GM23248 (cell line): Measurements from ENCODE around the gene RAB12. TPM values are rescaled to one million over a fixed set of nuclear protein-coding genes. Genes with fewer than 3 reads are reported as not detected.
"Not testable (repeated sequence)": the region's sequence is repeated elsewhere in the genome, so short reads cannot be mapped to it uniquely, and the experiment has no call there.

Experiments
- DNase-seq: peaks from one replicate; pipeline ENCODE4 v3.0.0-alpha.2; 2015
- H2AFZ ChIP-seq: fragments of 200-600 bp; sonication (generic); 2 replicates; pipeline ENCODE4 v1.6.1; 2016; ENCODE audit warnings: antibody characterized with exemption
- H3F3A ChIP-seq: fragments of 200-600 bp; sonication (generic); 2 replicates; pipeline ENCODE4 v1.6.1; 2016; ENCODE audit warnings: mild to moderate bottlenecking, antibody characterized with exemption, mixed run types; ENCODE audit not compliant: insufficient read depth
- H3K27ac ChIP-seq: fragments of 200-600 bp; sonication (generic); 2 replicates; pipeline ENCODE4 v1.5.1; 2016; ENCODE audit warnings: mild to moderate bottlenecking
- H3K27me3 ChIP-seq: fragments of 200-600 bp; sonication (generic); replicated peaks from 2 replicates; pipeline ENCODE4 v1.6.1; 2016; ENCODE audit warnings: mild to moderate bottlenecking; ENCODE audit not compliant: insufficient read depth
- H3K36me3 ChIP-seq: fragments of 200-600 bp; sonication (generic); 2 replicates; pipeline ENCODE4 v1.6.1; 2016; ENCODE audit warnings: low read depth, mild to moderate bottlenecking
- H3K4me1 ChIP-seq: fragments of 200-600 bp; sonication (generic); 2 replicates; pipeline ENCODE4 v1.6.1; 2016; ENCODE audit warnings: mild to moderate bottlenecking; ENCODE audit not compliant: insufficient read depth
- H3K4me2 ChIP-seq: fragments of 200-600 bp; sonication (generic); one replicate; pipeline ENCODE4 v1.6.1; 2016; ENCODE audit warnings: mild to moderate bottlenecking; ENCODE audit not compliant: unreplicated experiment
- H3K4me3 ChIP-seq: fragments of 200-600 bp; sonication (generic); 2 replicates; pipeline ENCODE4 v1.5.1; 2016; ENCODE audit warnings: mild to moderate bottlenecking
- H3K79me2 ChIP-seq: fragments of 200-600 bp; sonication (generic); 2 replicates; pipeline ENCODE4 v1.6.1; 2016; ENCODE audit warnings: mild to moderate bottlenecking; ENCODE audit not compliant: insufficient read depth
- H3K9ac ChIP-seq: fragments of 200-600 bp; sonication (generic); 2 replicates; pipeline ENCODE4 v1.6.1; 2016; ENCODE audit warnings: mild to moderate bottlenecking
- H3K9me2 ChIP-seq: fragments of 200-600 bp; sonication (generic); 2 replicates; pipeline ENCODE4 v1.6.1; 2016; ENCODE audit warnings: mixed run types, mild to moderate bottlenecking, moderate library complexity; ENCODE audit not compliant: insufficient read depth
- H3K9me3 ChIP-seq: fragments of 200-600 bp; sonication (generic); one replicate; pipeline ENCODE4 v1.6.1; 2017; ENCODE audit warnings: low read depth
- H4K20me1 ChIP-seq: fragments of 200-600 bp; sonication (generic); 2 replicates; pipeline ENCODE4 v1.6.0; 2016; ENCODE audit not compliant: insufficient read depth
- EZH2 ChIP-seq: fragments of 200-600 bp; sonication (generic); IDR thresholded peaks from 2 replicates; pipeline ENCODE4 v1.6.1; 2018; ENCODE audit warnings: antibody characterized with exemption, mild to moderate bottlenecking; ENCODE audit not compliant: insufficient read depth, poor library complexity, severe bottlenecking
- EZH2phosphoT487 ChIP-seq: fragments of 200-600 bp; sonication (generic); IDR thresholded peaks from 2 replicates; pipeline ENCODE4 v1.6.1; 2018; ENCODE audit warnings: antibody characterized with exemption, moderate library complexity, mild to moderate bottlenecking, low read depth; ENCODE audit not compliant: insufficient read depth
- WGBS, 2 experiments: methylation state at CpG; one replicate each; pipeline ENCODE4 v1.1.6; 2015 to 2017; ENCODE audit warnings: low lambda C conversion rate in 2 of 2, low coverage in 1 of 2; ENCODE audit errors: missing lambda C conversion rate in 2 of 2; 5-methylcytosine and 5-hydroxymethylcytosine counted together
- in situ Hi-C: fragments of 300-500 bp; cut with MboI; formaldehyde crosslinking; loops from 2 replicates; pipeline ENCODE4 v1.15.0; 2020
- polyA plus RNA-seq: library from polyadenylated mRNA; unstranded; fragments of >200 nt; fragmentation: Nextera tagmentation; extraction: Ambion mirVana; gene quantifications from 2 replicates; pipeline ENCODE4 v1.2.1, GENCODE V29; 2016
- total RNA-seq: library from RNA; depleted of rRNA; stranded (reverse); fragments of >200 nt; shearing (Covaris generic); gene quantifications from 2 replicates; pipeline ENCODE4 v1.2.3, GENCODE V29; 2014

Gene RAB12
- total and polyA plus RNA-seq, 2 experiments from 2014 or later = 4.1 to 73.8 TPM

DNA sequence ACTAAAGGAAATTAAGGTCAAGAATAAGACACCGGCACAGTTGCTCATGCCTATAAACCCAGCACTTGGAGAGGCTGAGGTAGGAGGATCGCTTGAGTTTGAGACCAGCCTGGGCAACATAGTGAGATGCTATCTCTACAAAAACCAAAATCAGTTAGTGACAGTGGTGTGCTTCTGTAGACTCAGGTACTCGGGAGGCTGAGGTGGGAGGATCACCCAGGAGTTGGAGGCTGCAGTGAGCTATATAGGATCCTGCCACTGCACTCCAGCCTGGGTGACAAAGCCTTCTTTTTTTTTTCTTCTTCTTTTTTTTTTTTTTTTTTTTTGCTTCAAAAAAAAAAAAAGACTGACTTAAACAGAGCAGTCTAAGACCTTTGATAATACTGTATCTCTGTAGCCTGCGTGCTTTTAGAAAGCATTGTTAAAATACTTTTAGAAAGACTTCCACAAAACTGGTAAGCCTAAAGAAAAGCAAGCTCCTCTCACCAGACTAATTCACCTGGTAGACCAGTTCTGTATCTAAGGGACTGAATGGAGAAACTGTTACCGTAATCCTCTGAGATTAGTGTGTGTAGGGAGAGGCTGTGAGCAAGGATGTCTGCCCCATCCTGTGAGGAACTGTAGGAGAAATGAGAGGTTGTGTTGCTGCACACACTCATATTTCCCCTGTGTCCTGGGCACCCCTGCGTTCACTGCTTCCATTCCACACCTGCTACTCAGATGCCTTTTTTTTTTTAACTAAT lies 10.8 kb downstream of the RAB12 start:
- no peak overlapping the region for H2AFZ ChIP-seq
- peaks cover 23% of the 10 kb centered on the region for H3F3A ChIP-seq
- H3K4me2 ChIP-seq = no peak overlapping the region
- H4K20me1 ChIP-seq = peaks cover 12% of the 10 kb centered on the region; the same call in 1 of the 2 replicates
- H3K9me3 ChIP-seq = no peaks in the 10 kb centered on the region
- no peak for TF ChIP-seq EZH2phosphoT487
- TF ChIP-seq EZH2 = no peak
- no peaks in the 10 kb centered on the region for H3K9me2 ChIP-seq
- peaks cover 94% of the 10 kb centered on the region for H3K79me2 ChIP-seq
- H3K4me1 ChIP-seq = peaks cover 24% of the 10 kb centered on the region
- no peak for DNase-seq
- 89 to 92% methylated on average over 6 of the region's 6 CpGs for WGBS, 2 experiments
- in situ Hi-C loops = no loop called here
- H3K9ac ChIP-seq = no peak overlapping the region
- no peak overlapping the region for H3K4me3 ChIP-seq
- no peaks in the 10 kb centered on the region for H3K27me3 ChIP-seq
- no peaks in the 10 kb centered on the region for H3K36me3 ChIP-seq
- H3K27ac ChIP-seq = no peak overlapping the region

DNA sequence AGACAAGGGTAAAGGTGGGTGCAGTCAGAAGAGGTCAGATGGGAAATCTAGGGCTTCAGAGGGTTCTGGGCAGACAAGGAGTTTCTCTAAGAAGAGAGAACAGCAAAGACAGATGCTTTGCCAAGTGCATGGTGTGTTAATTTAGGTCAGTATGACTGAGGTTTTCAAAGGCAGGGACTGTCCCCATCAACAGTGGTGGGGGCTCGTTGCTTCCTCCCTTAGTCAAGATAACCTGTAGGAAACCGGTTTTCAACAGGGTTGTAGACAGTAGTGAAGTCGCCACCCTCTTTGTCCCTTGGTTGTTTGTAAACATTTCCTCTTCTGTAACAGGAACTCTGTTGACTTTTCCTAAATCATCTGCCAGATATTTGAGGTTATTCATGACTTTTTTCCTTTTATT lies 11.6 kb downstream of the RAB12 start:
- no peak overlapping the region for H3K9ac ChIP-seq
- no peaks in the 10 kb centered on the region for H3K9me3 ChIP-seq
- peaks cover 100% of the 10 kb centered on the region for H3K79me2 ChIP-seq
- no peak for DNase-seq
- no peaks in the 10 kb centered on the region for H3K36me3 ChIP-seq
- H2AFZ ChIP-seq = no peak overlapping the region
- H3F3A ChIP-seq = peaks cover 15% of the 10 kb centered on the region
- WGBS, 2 experiments = 85 to 88% methylated on average over 3 of the region's 3 CpGs
- in situ Hi-C loops = no loop called here
- H3K27me3 ChIP-seq = no peaks in the 10 kb centered on the region
- no peak overlapping the region for H3K4me3 ChIP-seq
- H3K9me2 ChIP-seq = no peaks in the 10 kb centered on the region
- peaks cover 15% of the 10 kb centered on the region for H3K4me1 ChIP-seq
- H4K20me1 ChIP-seq = peaks cover 12% of the 10 kb centered on the region; the same call in 1 of the 2 replicates
- TF ChIP-seq EZH2 = no peak
- no peak for TF ChIP-seq EZH2phosphoT487
- H3K27ac ChIP-seq = no peak overlapping the region
- no peak overlapping the region for H3K4me2 ChIP-seq

DNA sequence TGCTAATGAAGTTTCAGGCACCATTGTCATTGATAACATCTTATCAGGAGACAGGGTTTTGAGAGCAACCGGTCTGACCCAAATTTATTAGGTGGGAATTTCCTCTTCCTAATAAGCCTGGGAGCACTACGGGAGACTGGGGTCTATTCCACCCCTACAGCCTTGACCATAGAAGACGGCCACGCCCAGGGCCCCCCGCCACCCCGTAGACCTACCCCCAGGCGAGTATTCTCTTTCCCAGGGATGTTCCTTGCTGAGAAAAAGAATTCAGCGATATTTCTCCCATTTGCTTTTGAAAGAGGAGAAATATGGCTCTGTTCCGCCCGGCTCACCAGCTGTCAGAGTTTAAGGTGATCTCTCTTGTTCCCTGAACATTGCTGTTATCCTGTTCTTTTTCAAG lies 13.4 kb downstream of the RAB12 start:
- peaks cover 100% of the 10 kb centered on the region for H3K79me2 ChIP-seq
- not testable (repeated sequence) for H3K4me3 ChIP-seq

DNA sequence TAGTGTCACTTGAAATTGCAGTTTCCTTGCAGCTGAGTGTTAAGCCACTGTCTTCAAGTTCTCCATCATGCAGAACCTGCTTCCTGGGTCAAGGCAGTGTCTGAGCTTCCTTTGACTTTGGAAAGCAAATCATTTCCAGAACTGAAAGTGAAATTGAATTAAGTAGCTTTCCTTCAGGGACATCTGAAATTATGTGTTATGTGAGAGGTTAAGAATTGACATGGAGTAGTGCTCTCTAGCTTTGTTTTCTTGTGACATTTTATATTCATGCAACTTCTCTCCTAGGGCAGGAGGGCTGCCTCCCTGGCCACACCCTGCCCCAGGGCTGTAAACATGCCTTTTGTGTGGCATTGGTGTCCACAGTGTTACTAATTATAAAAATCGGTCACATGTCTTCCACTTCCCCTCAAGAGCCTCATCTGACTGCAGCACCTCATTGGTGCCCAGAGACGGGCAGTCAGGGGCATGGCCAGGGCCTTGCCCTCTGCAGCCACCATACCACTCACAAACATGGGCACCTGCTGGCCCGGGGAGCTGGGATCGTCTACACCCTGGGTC lies 14.4 kb downstream of the RAB12 start:
- H3K27ac ChIP-seq = no peak overlapping the region
- H3F3A ChIP-seq = no peaks in the 10 kb centered on the region
- peaks cover 6% of the 10 kb centered on the region; the same call in 1 of the 2 replicates for H3K36me3 ChIP-seq
- 71 to 73% methylated on average over 4 of the region's 4 CpGs for WGBS, 2 experiments
- no peaks in the 10 kb centered on the region for H3K27me3 ChIP-seq
- in situ Hi-C loops = no loop called here
- H3K4me1 ChIP-seq = peaks cover 9% of the 10 kb centered on the region
- DNase-seq = no peak
- no peak for TF ChIP-seq EZH2
- no peak overlapping the region for H3K9ac ChIP-seq
- no peak overlapping the region for H2AFZ ChIP-seq
- H3K9me3 ChIP-seq = no peaks in the 10 kb centered on the region
- no peaks in the 10 kb centered on the region for H3K9me2 ChIP-seq
- H3K79me2 ChIP-seq = peaks cover 100% of the 10 kb centered on the region
- H3K4me2 ChIP-seq = no peak overlapping the region
- peaks cover 6% of the 10 kb centered on the region; the same call in 1 of the 2 replicates for H4K20me1 ChIP-seq
- H3K4me3 ChIP-seq = no peak overlapping the region

More for the DNA sequence above, 13.4 kb downstream of the RAB12 start:
- H4K20me1 ChIP-seq, H3K9ac ChIP-seq, H3K4me2 ChIP-seq, H3K4me1 ChIP-seq, H3F3A ChIP-seq, H3K9me3 ChIP-seq, H2AFZ ChIP-seq, DNase-seq, in situ Hi-C loops, H3K27ac ChIP-seq, H3K9me2 ChIP-seq, H3K27me3 ChIP-seq, H3K36me3 ChIP-seq: not testable (repeated sequence)
- 93 to 98% methylated on average over 10 of the region's 10 CpGs for WGBS, 2 experiments
